Activated T-cell treated with anti-CD3 and anti-CD28 coated beads, Interleukin-2, amount 50 U/mL, for 24 hours (primary cell): ENCODE measurements around the gene ZSWIM6.

Source experiments
- DNase-seq: peaks from one replicate; pipeline ENCODE4 v3.0.0-alpha.2; 2020
- H3K27ac Mint-ChIP-seq: 2 replicates; pipeline ENCODE4 v1.8.0; 2020; ENCODE audit warnings: mild to moderate bottlenecking, mixed read lengths
- H3K27me3 Mint-ChIP-seq: 2 replicates; pipeline ENCODE4 v1.8.0; 2020; ENCODE audit warnings: mixed read lengths
- H3K36me3 Mint-ChIP-seq: 2 replicates; pipeline ENCODE4 v1.8.0; 2020; ENCODE audit warnings: low read depth, mixed read lengths
- H3K4me1 Mint-ChIP-seq: 2 replicates; pipeline ENCODE4 v1.8.0; 2020; ENCODE audit warnings: low read depth, mixed read lengths
- H3K4me3 Mint-ChIP-seq: 2 replicates; pipeline ENCODE4 v1.8.0; 2020; ENCODE audit warnings: mild to moderate bottlenecking, moderate library complexity, mixed read lengths
- H3K9me3 Mint-ChIP-seq: 2 replicates; pipeline ENCODE4 v1.8.0; 2020; ENCODE audit warnings: mixed read lengths

ZSWIM6 gene

GRCh38 chr5:61331407-61332357 lies at the start of gene ZSWIM6:
Gene ZSWIM6, plus strand, starts transcription at chr5:61332258. Its CDS starts 15 bp downstream, at chr5:61332273.
- peaks cover 23% of the 10 kb centered on the region for H3K27me3 Mint-ChIP-seq
- H3K4me1 Mint-ChIP-seq, result peaks cover 53% of the 10 kb centered on the region
- peak within 1 kb of the TSS; percentile 87 for H3K4me3 Mint-ChIP-seq
- no peaks in the 10 kb centered on the region for H3K9me3 Mint-ChIP-seq
- H3K27ac Mint-ChIP-seq, result peak within 1 kb of the TSS; percentile 95
- peak; percentile 98 for DNase-seq
- peaks cover 11% of the 10 kb centered on the region for H3K36me3 Mint-ChIP-seq

- Mint-ChIP-seq H3K27ac (no peak overlapping the region), H3K36me3 (no peaks in the 10 kb centered on the region), H3K9me3 (no peaks in the 10 kb centered on the region), H3K27me3 (no peaks in the 10 kb centered on the region), H3K4me3 (no peak overlapping the region), H3K4me1 (peaks cover 16% of the 10 kb centered on the region)
- DNase-seq, result no peak
These were observed 48.6 kb upstream of the ZSWIM6 start for GRCh38 chr5:61283471-61283870.

GRCh38 chr5:61285531-61285930 lies 46.5 kb upstream of the ZSWIM6 start:
- H3K27me3 Mint-ChIP-seq, result no peaks in the 10 kb centered on the region
- no peaks in the 10 kb centered on the region for H3K36me3 Mint-ChIP-seq
- no peak for DNase-seq
- H3K4me3 Mint-ChIP-seq, result no peak overlapping the region
- peaks cover 8% of the 10 kb centered on the region for H3K4me1 Mint-ChIP-seq
- H3K27ac Mint-ChIP-seq, result no peak overlapping the region
- no peaks in the 10 kb centered on the region for H3K9me3 Mint-ChIP-seq

DNA sequence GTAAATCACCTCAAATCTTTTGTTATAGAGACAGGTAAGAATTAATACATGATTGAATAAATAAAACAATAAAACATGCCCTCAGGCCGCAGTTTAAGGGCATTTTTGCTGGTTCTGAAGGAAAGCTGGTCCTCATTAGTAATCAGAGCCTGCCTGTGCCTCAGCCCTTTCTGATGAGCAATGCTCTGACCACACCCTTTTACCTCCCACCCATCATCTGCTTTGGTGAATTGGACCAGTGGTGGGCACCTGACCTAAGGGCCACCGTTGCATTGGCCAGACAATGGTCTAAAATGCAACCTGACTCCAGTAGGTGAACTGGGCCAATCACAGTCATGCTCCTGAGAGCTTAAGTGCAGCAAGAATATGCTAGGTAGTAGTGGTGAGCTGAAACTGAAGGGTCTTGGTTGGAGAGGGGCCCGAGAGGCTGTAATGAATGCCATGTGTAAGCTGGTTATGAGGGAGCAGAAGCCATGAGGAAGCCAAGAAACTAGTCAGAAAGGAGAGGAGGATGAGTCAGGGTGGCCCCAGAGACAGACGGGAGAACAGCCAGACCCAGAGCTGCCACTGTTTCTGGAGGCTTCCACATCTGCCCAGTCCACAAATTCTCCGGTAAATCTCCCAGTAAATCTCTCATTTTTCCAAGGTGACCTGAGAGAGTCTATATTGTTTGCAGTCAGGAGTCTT lies 45.5 kb upstream of the ZSWIM6 start:
- Mint-ChIP-seq H3K4me1 (no peaks in the 10 kb centered on the region), H3K9me3 (no peaks in the 10 kb centered on the region), H3K27ac (no peak overlapping the region), H3K4me3 (no peak overlapping the region), H3K27me3 (no peaks in the 10 kb centered on the region), H3K36me3 (no peaks in the 10 kb centered on the region)
- no peak for DNase-seq

GRCh38 chr5:61287474-61287873 lies 44.6 kb upstream of the ZSWIM6 start:
- Mint-ChIP-seq H3K36me3 (no peaks in the 10 kb centered on the region), H3K27ac (no peak overlapping the region)

DNA sequence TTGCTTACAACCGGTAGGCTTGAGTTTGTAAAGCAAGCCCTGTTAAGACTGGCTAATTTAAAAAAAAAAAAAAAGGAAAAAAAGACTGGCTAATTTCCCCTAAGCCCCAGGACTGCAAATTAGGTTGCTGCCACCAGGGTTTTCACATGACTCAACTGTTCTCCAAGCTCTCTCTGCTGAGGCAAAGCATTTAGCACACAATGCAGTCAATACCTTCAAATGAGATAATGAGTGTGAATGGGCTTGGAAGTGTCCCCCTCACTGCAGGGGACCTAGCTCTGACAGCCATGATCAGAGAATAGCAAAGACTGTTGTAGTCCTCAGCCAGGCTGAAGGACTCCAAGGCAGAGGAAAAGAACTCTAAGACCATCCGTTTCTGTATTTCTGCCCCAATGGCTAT lies 42.8 kb upstream of the ZSWIM6 start:
- Mint-ChIP-seq H3K36me3 (no peaks in the 10 kb centered on the region), H3K27me3 (no peaks in the 10 kb centered on the region), H3K27ac (no peak overlapping the region), H3K4me3 (no peak overlapping the region), H3K4me1 (peaks cover 2% of the 10 kb centered on the region), H3K9me3 (no peaks in the 10 kb centered on the region)
- DNase-seq, result no peak

More at GRCh38 chr5:61287474-61287873, 44.6 kb upstream of the ZSWIM6 start:
- DNase-seq, result no peak
- Mint-ChIP-seq H3K4me3 (no peak overlapping the region), H3K27me3 (no peaks in the 10 kb centered on the region), H3K9me3 (no peaks in the 10 kb centered on the region), H3K4me1 (no peaks in the 10 kb centered on the region)

DNA sequence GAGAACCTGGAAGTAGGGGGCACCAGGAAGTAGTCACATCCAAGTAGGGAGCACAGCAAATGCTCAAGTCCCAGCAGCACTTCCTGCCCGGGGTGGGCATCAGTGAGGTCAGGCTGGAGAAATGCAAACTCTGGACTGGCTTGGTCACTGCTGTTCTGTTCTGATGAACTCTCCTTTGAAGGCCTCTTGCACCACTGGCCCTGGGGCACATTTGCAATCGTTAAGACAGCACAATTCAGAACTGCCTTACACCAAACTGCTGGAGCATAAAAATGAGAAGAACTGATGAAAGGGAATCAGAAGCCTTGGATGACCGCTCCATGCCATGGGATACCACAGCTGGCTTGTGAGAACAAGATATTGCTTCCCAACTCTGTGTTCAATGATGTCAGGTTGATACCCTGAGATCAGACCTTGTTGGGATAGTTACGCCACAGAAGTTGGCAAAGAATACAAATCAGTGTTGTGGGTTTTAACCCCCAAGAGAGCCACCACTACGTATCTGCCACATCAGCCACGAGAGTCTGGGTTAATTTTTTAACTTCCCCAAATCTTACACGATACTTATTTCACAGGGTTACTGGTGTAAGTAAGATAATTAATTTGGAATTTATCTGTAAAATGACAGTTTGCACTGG lies 42.3 kb upstream of the ZSWIM6 start:
- no peak overlapping the region for H3K27ac Mint-ChIP-seq

GRCh38 chr5:61290791-61291210 lies 41.3 kb upstream of the ZSWIM6 start:
- Mint-ChIP-seq H3K27me3 (no peaks in the 10 kb centered on the region), H3K9me3 (no peaks in the 10 kb centered on the region), H3K4me3 (no peak overlapping the region), H3K27ac (no peak overlapping the region), H3K36me3 (no peaks in the 10 kb centered on the region), H3K4me1 (peaks cover 2% of the 10 kb centered on the region)
- no peak for DNase-seq

More for the DNA sequence above, 42.3 kb upstream of the ZSWIM6 start:
- Mint-ChIP-seq H3K36me3 (no peaks in the 10 kb centered on the region), H3K4me1 (peaks cover 2% of the 10 kb centered on the region), H3K9me3 (no peaks in the 10 kb centered on the region), H3K27me3 (no peaks in the 10 kb centered on the region), H3K4me3 (no peak overlapping the region)
- no peak for DNase-seq

DNA sequence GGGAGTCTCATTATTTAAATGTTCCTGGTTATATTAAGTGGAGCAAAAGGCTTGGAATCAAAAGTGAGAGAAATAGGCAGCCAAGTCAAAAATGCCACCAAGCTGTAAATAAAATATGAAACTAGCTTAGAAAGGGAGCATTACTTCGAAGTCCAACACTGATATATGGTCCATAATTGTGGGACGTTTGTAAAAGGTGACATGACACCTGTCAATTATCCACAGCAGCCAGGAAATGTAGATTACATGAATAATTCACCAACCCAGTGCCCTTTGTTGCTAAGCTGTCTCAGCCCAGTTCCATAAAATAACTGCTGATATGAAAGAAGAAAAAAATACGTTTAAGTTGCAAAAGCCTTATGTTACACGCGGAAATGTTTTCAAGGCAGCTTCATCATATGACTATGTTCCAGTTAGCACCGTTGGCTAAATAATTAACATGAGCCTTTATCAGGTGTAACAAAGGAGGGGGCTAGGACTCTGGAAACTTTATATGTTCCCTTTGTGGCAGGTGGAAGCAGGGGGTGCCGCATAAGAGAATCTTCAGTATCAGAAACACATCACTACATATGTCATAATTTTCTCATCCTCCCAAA lies 39.9 kb upstream of the ZSWIM6 start:
- Mint-ChIP-seq H3K4me1 (peaks cover 2% of the 10 kb centered on the region), H3K27me3 (no peaks in the 10 kb centered on the region), H3K4me3 (no peak overlapping the region), H3K36me3 (no peaks in the 10 kb centered on the region), H3K27ac (no peak overlapping the region), H3K9me3 (no peaks in the 10 kb centered on the region)
- DNase-seq, result no peak

GRCh38 chr5:61293071-61293470 lies 39.0 kb upstream of the ZSWIM6 start:
- Mint-ChIP-seq H3K4me1 (peaks cover 2% of the 10 kb centered on the region), H3K4me3 (no peak overlapping the region), H3K36me3 (no peaks in the 10 kb centered on the region), H3K27ac (no peak overlapping the region), H3K27me3 (no peaks in the 10 kb centered on the region), H3K9me3 (no peaks in the 10 kb centered on the region)
- DNase-seq, result no peak

GRCh38 chr5:61293873-61294272 lies 38.2 kb upstream of the ZSWIM6 start:
- no peak overlapping the region for H3K27ac Mint-ChIP-seq
- no peak overlapping the region for H3K4me3 Mint-ChIP-seq
- H3K36me3 Mint-ChIP-seq, result no peaks in the 10 kb centered on the region
- H3K27me3 Mint-ChIP-seq, result no peaks in the 10 kb centered on the region
- no peaks in the 10 kb centered on the region for H3K9me3 Mint-ChIP-seq
- DNase-seq, result no peak
- peaks cover 2% of the 10 kb centered on the region for H3K4me1 Mint-ChIP-seq

- H3K4me1 Mint-ChIP-seq, result peaks cover 2% of the 10 kb centered on the region
- DNase-seq, result no peak
- no peaks in the 10 kb centered on the region for H3K9me3 Mint-ChIP-seq
- no peaks in the 10 kb centered on the region for H3K27me3 Mint-ChIP-seq
- H3K36me3 Mint-ChIP-seq, result no peaks in the 10 kb centered on the region
- no peak overlapping the region for H3K27ac Mint-ChIP-seq
- H3K4me3 Mint-ChIP-seq, result no peak overlapping the region
These were observed 36.7 kb upstream of the ZSWIM6 start for GRCh38 chr5:61295365-61295764.

- no peak overlapping the region for H3K4me3 Mint-ChIP-seq
- H3K9me3 Mint-ChIP-seq, result no peaks in the 10 kb centered on the region
- H3K4me1 Mint-ChIP-seq, result peaks cover 2% of the 10 kb centered on the region
- H3K27ac Mint-ChIP-seq, result no peak overlapping the region
- H3K36me3 Mint-ChIP-seq, result no peaks in the 10 kb centered on the region
- no peak for DNase-seq
- no peaks in the 10 kb centered on the region for H3K27me3 Mint-ChIP-seq
These were observed 34.0 kb upstream of the ZSWIM6 start for GRCh38 chr5:61298066-61298465.

- DNase-seq, result no peak
- Mint-ChIP-seq H3K27ac (no peak overlapping the region), H3K36me3 (no peaks in the 10 kb centered on the region), H3K4me3 (no peak overlapping the region), H3K4me1 (peaks cover 3% of the 10 kb centered on the region), H3K9me3 (no peaks in the 10 kb centered on the region), H3K27me3 (no peaks in the 10 kb centered on the region)
These were observed 33.5 kb upstream of the ZSWIM6 start for GRCh38 chr5:61298580-61298979.
